HCT116 (cell line): ENCODE results near the gene CENPX. TPM values are rescaled to one million over a fixed set of nuclear protein-coding genes. Genes with fewer than 3 reads are reported as not detected.

Experiments used
- ATAC-seq: fragments of 200-7000 bp; cut with Tn5 transposase; 2 replicates; pipeline ENCODE4 v1.9.1; 2020; ENCODE audit warnings: mild to moderate bottlenecking, moderate library complexity
- BruUV-seq: library from RNA; stranded (reverse); fragments of 400-500 nt; replicated peaks from 2 replicates; lab custom pipeline; 2021; lab: Mats Ljungman, UMichigan
- CTCF ChIA-PET: fragments of 300-600 bp; sonication (Branson Sonifier 250); formaldehyde crosslinking; loops from one replicate; lab custom pipeline; 2021; ENCODE audit warnings: antibody characterized with exemption; lab: Charles Lee
- POLR2A ChIA-PET: fragments of 300-600, 350-600 bp; sonication (Branson Sonifier 250); formaldehyde crosslinking; loops from one replicate; lab custom pipeline; 2021; ENCODE audit warnings: antibody characterized with exemption; lab: Charles Lee
- RAD21 ChIA-PET, 2 experiments: fragments of 300-600 bp; sonication (Branson Sonifier 250); formaldehyde crosslinking; loops; one replicate each; lab custom pipeline; 2023; ENCODE audit warnings: low total read pairs in 2 of 2; ENCODE audit not compliant: uncharacterized antibody in 2 of 2, unreplicated experiment in 2 of 2, low non-redundant PET in 1 of 2; lab: Charles Lee
- DNase-seq: peaks from one replicate; pipeline ENCODE4 v3.0.0-alpha.2; 2010; ENCODE audit warnings: low read depth, low spot score
- H2AFZ ChIP-seq: fragments of 200-600 bp; shearing (Covaris generic), sonication (generic); 2 replicates; pipeline ENCODE4 v1.6.1; 2017; ENCODE audit warnings: low read depth, mixed run types, mixed read lengths, antibody characterized with exemption, low read length; ENCODE audit not compliant: poor library complexity, severe bottlenecking
- H3K27ac ChIP-seq: 2 replicates; pipeline ENCODE4 v1.5.1; 2012; ENCODE audit warnings: low read depth, low read length
- H3K27me3 ChIP-seq: fragments of 200-600 bp; sonication (generic); 2 replicates; pipeline ENCODE4 v1.6.1; 2016; ENCODE audit warnings: mixed run types, low read length, mixed read lengths; ENCODE audit not compliant: insufficient read depth
- H3K36me3 ChIP-seq, 2 experiments: fragments of 200-500 bp in 1 of 2; fragments of 200-600 bp in 1 of 2; sonication (Bioruptor generic) in 1 of 2; sonication (generic) in 1 of 2; 2 replicates each; pipeline versions ENCODE4 v1.5.1 to v1.6.1; 2014 to 2016; ENCODE audit warnings: low read length in 2 of 2, inconsistent platforms in 1 of 2, mixed read lengths in 1 of 2, mixed run types in 1 of 2; ENCODE audit not compliant: insufficient read depth in 2 of 2, control insufficient read depth in 1 of 2
- H3K4me1 ChIP-seq, 2 experiments: fragments of 200-600 bp in 1 of 2; sonication (generic) in 1 of 2; 2 replicates each; pipeline versions ENCODE4 v1.5.1 to v1.6.1; 2012 to 2017; ENCODE audit warnings: low read length in 2 of 2, inconsistent platforms in 1 of 2, mild to moderate bottlenecking in 1 of 2, mixed read lengths in 1 of 2, mixed run types in 1 of 2, moderate library complexity in 1 of 2; ENCODE audit not compliant: insufficient read depth in 2 of 2, control insufficient read depth in 1 of 2
- H3K4me2 ChIP-seq: fragments of 200-600 bp; sonication (generic); 2 replicates; pipeline ENCODE4 v1.6.1; 2017; ENCODE audit warnings: mixed run types, low read length, mixed read lengths
- H3K4me3 ChIP-seq, 2 experiments: fragments of 200-600 bp in 1 of 2; sonication (generic) in 1 of 2; replicated peaks in 1 of 2; 2 replicates each; pipeline ENCODE4 v1.5.1; 2011 to 2016; ENCODE audit warnings: low read length in 2 of 2, control low read depth in 1 of 2, low read depth in 1 of 2, mild to moderate bottlenecking in 1 of 2, mixed read lengths in 1 of 2, mixed run types in 1 of 2
- H3K79me2 ChIP-seq: fragments of 200-600 bp; sonication (generic); 2 replicates; pipeline ENCODE4 v1.6.1; 2017; ENCODE audit warnings: mild to moderate bottlenecking, mixed run types, low read length, moderate library complexity, mixed read lengths; ENCODE audit not compliant: insufficient read depth
- H3K9ac ChIP-seq: fragments of 200-600 bp; sonication (generic); 2 replicates; pipeline ENCODE4 v1.6.1; 2016; ENCODE audit warnings: low read length, mixed read lengths
- H3K9me2 ChIP-seq: fragments of 200-600 bp; sonication (generic), shearing (Covaris generic); 2 replicates; pipeline ENCODE4 v1.6.1; 2017; ENCODE audit warnings: mixed run types, mild to moderate bottlenecking, moderate library complexity; ENCODE audit not compliant: insufficient read depth
- H3K9me3 ChIP-seq, 2 experiments: fragments of 200-500 bp in 1 of 2; fragments of 200-600 bp in 1 of 2; sonication (Bioruptor generic) in 1 of 2; sonication (generic) in 1 of 2; 2 replicates each; pipeline ENCODE4 v1.6.1; 2014 to 2017; ENCODE audit warnings: low read length in 2 of 2, mixed read lengths in 2 of 2, inconsistent platforms in 1 of 2, low read depth in 1 of 2, mild to moderate bottlenecking in 1 of 2, mixed run types in 1 of 2, moderate library complexity in 1 of 2; ENCODE audit not compliant: control insufficient read depth in 1 of 2, insufficient read depth in 1 of 2
- H4K20me1 ChIP-seq: fragments of 200-600 bp; sonication (generic), shearing (Covaris generic); 2 replicates; pipeline ENCODE4 v1.6.1; 2017; ENCODE audit warnings: mixed run types, mild to moderate bottlenecking, moderate library complexity; ENCODE audit not compliant: insufficient read depth
- CEBPB ChIP-seq: IDR thresholded peaks from 2 replicates; pipeline ENCODE4 v1.6.1; 2012; ENCODE audit warnings: low read depth
- CTCF ChIP-seq, 3 experiments: fragments of 200-600 bp in 1 of 3; sonication (generic) in 1 of 3; IDR thresholded peaks in 2 of 3; conservative IDR thresholded peaks in 1 of 3; 2 replicates each; pipeline ENCODE4 v1.5.1; 2012 to 2017; ENCODE audit warnings: low read depth in 2 of 3, low read length in 2 of 3, antibody characterized with exemption in 1 of 3, borderline replicate concordance in 1 of 3, control low read depth in 1 of 3, mild to moderate bottlenecking in 1 of 3, mixed read lengths in 1 of 3, mixed run types in 1 of 3, moderate library complexity in 1 of 3; ENCODE audit not compliant: insufficient read depth in 1 of 3
- EZH2 ChIP-seq: fragments of 200-600 bp; sonication (generic); IDR thresholded peaks from 2 replicates; pipeline ENCODE4 v1.6.1; 2017; ENCODE audit warnings: antibody characterized with exemption, mixed run types
- JUND ChIP-seq: IDR thresholded peaks from 2 replicates; pipeline ENCODE4 v1.6.1; 2012
- RAD21 ChIP-seq: IDR thresholded peaks from 2 replicates; pipeline ENCODE4 v1.6.1; 2012; ENCODE audit warnings: low read depth, mild to moderate bottlenecking
- SIN3A ChIP-seq: IDR thresholded peaks from 2 replicates; pipeline ENCODE4 v1.6.1; 2012; ENCODE audit warnings: low read depth
- ZFX ChIP-seq: fragments of 450-650 bp; IDR thresholded peaks from 2 replicates; pipeline ENCODE4 v1.6.1; 2017
- intact Hi-C: fragments of 100-400 bp; cut with micrococcal nuclease; formaldehyde crosslinking; loops from 2 replicates; pipeline ENCODE4 v1.10.0; 2022
- total RNA-seq: library from RNA; stranded (reverse); gene quantifications from one replicate; pipeline ENCODE4 v1.2.1, GENCODE V29; 2021; ENCODE audit not compliant: unreplicated experiment

The CENPX gene
- total RNA-seq, 1 experiment from 2014 or later = 184 TPM

GRCh38 chr17:82019690-82020571 lies 2.7 kb downstream of the CENPX start:
- Histone ChIP-seq H3K4me1 (peaks cover 29 to 47% of the 10 kb centered on the region in 2 experiments), H3K9ac (0 out of 2 replicates have a peak overlapping the region, but pooled peaks have one; percentile 5), H3K9me3 (no peaks in the 10 kb centered on the region), H2AFZ (no peak overlapping the region), H3K9me2 (no peaks in the 10 kb centered on the region), H3K36me3 (peaks cover 0 to 10% of the 10 kb centered on the region in 2 experiments; a peak in 1 of 4 replicates), H3K4me3 (no peak overlapping the region), H3K4me2 (peak overlapping the region; percentile 80), H4K20me1 (peaks cover 4% of the 10 kb centered on the region; the same call in 1 of the 2 replicates), H3K27ac (peak overlapping the region; percentile 96), H3K27me3 (no peaks in the 10 kb centered on the region), H3K79me2 (peaks cover 46% of the 10 kb centered on the region)
- peak; percentile 56 for DNase-seq
- POLR2A ChIA-PET = interaction anchor here (0.7 to 1.5 kb wide), 4 partner anchors 11 to 92 kb away, joined by 3 to 4 read pairs (median 3); partner anchors contain the start of genes DCXR, MAFG and RAC3
- peak; percentile 74 for TF ChIP-seq RAD21
- no peak for TF ChIP-seq SIN3A
- TF ChIP-seq JUND = no peak
- no peak for TF ChIP-seq EZH2
- TF ChIP-seq CEBPB = no peak
- peak; percentile 19; the same call in 1 of the 2 replicates for TF ChIP-seq ZFX
- TF ChIP-seq CTCF (IDR thresholded peaks at IDR 0.05 in 2 of 3, conservative IDR thresholded peaks at IDR 0.05 in 1 of 3; ENCODE audit: borderline replicate concordance in 1 of 3, insufficient read depth in 1 of 3, low read depth in 2 of 3, low read length in 2 of 3) = peak; percentile 89 to 95 (median 91)
- RAD21 ChIA-PET = interaction anchor here (0.6 to 5.3 kb wide), 3 partner anchors 60 to 86 kb away, joined by 3 to 50 read pairs (median 40); partner anchors contain the start of gene NOTUM (in 2 of the 2)
- ATAC-seq = peak; percentile 30
- CTCF ChIA-PET = interaction anchor here (0.7 to 5.3 kb wide), 15 partner anchors 9 to 168 kb away, joined by 3 to 151 read pairs (median 5); partner anchors contain the start of genes ARHGDIA, DCXR, MAFG and NOTUM
- intact Hi-C loops = loop anchor here (2.0 to 5.0 kb wide), 3 partner anchors 17 to 732 kb away; partner anchors contain the start of genes PCYT2 and TBCD
- BruUV-seq = no TSS peak
